HG02870 (cell line): ENCODE measurements around the gene AFTPH.
A peak's percentile ranks its signal among the peaks of the same experiment; 100 is the strongest.

Experiments
- ATAC-seq: cut with Tn5 transposase; IDR thresholded peaks from one replicate; pipeline ENCODE4 v1.9.1; 2021; ENCODE audit warnings: mild to moderate bottlenecking, moderate library complexity; ENCODE audit not compliant: unreplicated experiment

Gene AFTPH, protein sequence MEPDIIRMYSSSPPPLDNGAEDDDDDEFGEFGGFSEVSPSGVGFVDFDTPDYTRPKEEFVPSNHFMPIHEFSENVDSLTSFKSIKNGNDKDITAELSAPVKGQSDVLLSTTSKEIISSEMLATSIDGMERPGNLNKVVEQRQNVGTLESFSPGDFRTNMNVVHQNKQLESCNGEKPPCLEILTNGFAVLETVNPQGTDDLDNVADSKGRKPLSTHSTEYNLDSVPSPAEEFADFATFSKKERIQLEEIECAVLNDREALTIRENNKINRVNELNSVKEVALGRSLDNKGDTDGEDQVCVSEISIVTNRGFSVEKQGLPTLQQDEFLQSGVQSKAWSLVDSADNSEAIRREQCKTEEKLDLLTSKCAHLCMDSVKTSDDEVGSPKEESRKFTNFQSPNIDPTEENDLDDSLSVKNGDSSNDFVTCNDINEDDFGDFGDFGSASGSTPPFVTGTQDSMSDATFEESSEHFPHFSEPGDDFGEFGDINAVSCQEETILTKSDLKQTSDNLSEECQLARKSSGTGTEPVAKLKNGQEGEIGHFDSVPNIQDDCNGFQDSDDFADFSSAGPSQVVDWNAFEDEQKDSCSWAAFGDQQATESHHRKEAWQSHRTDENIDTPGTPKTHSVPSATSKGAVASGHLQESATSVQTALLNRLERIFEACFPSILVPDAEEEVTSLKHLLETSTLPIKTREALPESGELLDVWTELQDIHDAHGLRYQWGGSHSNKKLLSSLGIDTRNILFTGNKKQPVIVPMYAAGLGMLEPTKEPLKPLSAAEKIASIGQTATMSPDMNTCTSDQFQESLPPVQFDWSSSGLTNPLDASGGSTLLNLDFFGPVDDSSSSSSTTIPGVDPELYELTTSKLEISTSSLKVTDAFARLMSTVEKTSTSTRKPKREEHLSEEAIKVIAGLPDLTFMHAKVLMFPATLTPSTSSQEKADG

DNA sequence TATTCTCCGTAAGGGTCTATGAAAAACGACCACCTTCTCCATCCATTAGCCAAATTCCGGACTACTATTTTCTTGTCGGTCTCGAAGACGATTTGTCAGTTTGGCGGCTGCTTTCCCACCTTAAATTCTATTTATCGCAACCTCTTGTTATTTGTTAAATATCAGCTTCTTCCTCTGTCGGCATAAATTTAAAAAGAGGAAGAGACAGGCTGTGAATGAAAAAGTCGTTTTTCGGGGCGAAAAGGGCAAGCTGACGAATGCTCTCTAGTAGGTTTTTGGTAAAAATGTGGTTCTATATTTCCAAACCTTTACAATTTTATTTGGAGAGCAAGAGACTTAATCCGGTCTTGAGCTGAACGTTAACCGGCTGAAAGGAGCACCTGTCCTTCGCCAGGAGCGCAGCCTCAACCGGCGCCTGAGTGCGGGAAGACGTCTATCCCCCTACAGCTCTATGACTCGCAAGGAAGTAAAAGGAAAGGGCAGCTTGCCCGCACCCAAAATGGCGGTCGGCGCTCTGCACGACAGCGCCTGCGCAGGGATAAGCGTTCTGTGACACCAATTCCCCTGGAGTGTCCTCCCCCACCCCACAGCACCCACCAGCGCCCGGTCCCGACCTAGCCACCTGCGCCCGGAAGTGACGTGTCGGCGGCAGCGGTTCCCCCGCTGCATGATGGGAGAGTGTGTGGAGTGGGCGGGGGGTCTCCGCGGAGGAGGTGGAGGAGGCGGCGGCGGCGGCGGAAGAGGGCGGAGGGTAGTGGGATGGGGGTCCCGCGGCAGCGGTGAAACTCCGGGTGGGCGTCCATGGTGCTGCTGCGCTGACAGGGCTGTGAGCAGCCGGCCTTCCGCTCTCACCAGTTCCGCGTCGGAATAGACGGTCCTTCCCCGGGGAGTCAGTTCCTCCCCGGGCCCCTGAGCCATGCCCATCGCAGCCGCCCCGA is at the start of gene AFTPH:
Gene AFTPH (plus strand): TSS at position 663 of the 938 bp plus-strand sequence. CDS start 27,147 bp downstream, outside the sequence.
- ATAC-seq, result peak; percentile 82

GRCh38 chr2:64474636-64475035 is 49.5 kb upstream of the AFTPH start:
- ATAC-seq, result no peak

GRCh38 chr2:64477037-64477436 is 47.1 kb upstream of the AFTPH start:
- no peak for ATAC-seq

- no peak for ATAC-seq
Measured at GRCh38 chr2:64477979-64478378, 46.1 kb upstream of the AFTPH start.

- ATAC-seq, result no peak
Measured at GRCh38 chr2:64478502-64479230, 45.5 kb upstream of the AFTPH start.

DNA sequence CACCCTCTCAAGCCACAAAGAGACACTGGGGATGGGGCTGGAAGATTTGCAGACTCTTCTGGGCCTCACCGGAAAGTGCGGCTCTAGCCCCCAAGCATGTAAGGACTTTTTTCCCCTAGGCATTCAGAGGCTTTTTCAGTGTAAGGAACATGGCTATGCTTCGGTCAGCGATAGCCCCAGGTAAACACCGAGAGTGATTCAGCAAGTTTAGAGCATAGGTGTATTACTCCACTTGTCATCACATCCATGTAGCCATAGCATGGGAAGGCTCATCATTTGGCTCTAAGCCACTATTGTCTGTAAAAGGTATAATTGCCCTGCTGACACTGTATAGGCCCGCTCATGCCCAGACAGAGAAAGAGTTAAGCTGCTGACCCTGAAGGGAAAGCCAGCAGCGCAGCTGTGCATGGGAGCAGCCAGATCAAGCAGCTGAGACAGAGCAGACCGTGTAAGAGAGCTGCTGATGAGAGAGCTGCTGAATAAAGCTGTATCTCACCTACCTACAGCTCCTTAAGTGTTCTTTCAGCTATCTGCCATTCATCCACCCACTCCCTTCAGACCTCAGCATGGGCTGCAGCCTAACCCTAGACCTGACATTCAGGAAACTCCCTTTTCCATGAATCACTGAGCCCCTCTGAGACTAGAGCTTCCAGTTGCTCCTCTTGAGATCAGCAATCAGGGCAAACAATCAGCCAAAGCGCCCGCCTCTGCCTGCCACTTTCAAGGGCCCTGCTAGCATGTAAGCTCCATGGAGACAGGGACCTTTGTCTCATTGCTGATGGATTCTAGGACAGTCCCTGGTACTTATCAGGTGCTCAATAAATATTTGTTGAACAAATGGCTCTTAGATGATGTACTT is 44.6 kb upstream of the AFTPH start:
- no peak for ATAC-seq

DNA sequence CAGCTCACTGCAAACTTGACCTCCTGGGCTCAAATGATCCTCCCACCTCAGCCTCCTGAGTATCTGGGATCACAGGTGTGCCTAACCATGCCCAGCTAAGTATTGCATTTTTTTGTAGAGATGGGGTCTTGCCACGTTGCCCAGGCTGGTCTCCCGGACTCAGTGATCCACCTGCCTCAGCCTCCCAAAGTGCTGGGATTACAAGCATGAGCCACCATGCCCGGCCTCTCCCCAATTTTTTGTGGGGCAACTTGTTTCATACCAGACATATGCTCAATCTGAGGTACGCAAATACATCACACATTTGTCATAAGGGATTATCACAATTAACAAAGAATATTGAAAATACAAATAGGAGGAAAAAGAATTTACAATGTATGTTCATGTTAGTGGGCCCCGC is 42.5 kb upstream of the AFTPH start:
- no peak for ATAC-seq

GRCh38 chr2:64482243-64482642 is 41.9 kb upstream of the AFTPH start:
- no peak for ATAC-seq

GRCh38 chr2:64482765-64483504 is 41.2 kb upstream of the AFTPH start:
- no peak for ATAC-seq

DNA sequence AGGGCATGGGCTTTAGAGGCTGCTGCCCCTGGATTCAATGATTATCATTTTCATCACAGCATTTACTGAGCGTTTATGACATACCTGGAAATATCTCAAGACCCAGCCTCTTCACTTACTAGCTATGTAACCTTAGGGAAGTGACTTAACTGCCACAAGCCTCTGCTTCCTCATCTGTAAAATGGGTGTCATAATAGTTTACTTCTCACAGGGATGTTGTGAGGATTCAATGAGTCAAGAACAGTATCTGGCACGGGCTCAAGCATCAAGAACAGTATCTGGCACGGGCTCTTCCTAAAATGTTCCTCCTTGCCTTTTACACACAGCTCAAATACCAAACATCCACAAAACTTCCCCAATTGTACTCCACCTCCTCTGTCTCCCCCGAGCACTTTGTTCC is 38.8 kb upstream of the AFTPH start:
- no peak for ATAC-seq

- ATAC-seq, result no peak
Measured at GRCh38 chr2:64485961-64486360, 38.2 kb upstream of the AFTPH start.

DNA sequence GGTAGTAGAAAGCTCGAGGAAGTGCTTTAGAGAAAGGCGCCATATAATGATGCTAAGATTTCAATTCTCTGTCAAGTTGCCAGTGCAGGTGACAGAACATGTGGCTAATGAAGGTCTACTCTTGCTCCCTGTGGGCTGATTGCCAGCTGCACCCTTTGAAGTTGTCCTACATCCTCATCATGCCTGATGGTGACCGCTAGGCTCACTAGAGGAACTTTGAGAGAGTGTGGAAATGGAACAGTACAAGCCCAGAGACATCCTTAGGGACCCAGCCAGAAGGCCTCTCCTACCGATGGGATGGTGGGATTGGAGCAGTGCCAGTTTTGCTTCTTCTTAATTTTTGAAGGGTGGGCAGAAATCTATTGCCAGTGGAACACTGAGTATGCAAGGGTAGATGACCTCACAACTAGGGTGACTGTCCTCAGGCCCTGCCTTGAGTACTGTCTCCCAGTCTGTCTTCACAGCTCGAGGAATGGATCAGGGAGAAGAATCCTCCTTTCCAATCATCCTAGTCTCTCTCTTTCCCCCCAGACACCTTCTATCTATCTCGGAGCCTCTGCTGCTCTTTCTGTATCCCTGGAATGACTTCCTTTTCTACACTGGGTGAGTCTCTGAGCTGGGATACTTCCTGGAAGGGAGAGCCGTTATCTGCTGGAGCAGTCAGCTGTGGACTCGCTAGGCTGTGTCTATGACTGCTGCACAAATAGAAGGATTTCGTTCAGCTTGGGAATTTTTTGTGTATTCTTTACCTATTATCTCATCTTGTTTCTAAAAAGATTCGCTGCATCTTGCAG is 36.7 kb upstream of the AFTPH start:
- ATAC-seq, result no peak

GRCh38 chr2:64488050-64488974 is 35.8 kb upstream of the AFTPH start:
- ATAC-seq, result peak; percentile 57

DNA sequence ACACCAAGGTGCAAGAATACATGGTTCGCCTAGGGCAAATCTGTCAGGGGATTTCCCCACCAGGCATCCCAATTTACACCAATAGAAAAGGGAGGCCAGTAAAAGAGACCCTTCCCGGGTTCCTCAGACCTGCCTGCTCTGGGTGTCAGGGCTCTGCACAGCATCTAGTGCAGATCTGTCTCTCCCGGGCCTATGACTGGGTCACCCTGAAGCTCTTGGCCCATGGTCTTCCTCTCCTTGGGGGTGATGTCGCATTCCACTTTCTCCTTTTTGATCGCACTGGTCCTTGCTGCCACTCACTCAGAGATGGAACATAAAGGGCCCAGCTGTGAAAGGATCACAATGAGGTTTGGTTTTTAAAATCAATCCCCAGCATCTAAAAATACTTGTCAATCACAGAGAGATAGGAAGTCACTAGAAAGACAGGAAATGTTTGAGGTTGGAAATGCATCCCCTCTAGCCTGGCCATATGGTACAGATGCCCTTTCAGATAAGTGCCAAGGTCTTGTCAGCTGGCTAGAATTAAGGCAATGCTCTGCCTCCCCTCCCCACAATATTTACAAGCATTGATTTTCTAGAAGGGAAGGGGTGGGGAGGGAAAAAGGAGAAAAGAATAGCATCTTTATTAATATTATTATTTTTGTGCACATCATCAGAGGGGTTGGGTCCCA is 34.9 kb upstream of the AFTPH start:
- ATAC-seq, result no peak

GRCh38 chr2:64491426-64491825 is 32.7 kb upstream of the AFTPH start:
- no peak for ATAC-seq

GRCh38 chr2:64492272-64492671 is 31.9 kb upstream of the AFTPH start:
- no peak for ATAC-seq
